ENCODE data around the gene GP2.

The GP2 gene

DNA sequence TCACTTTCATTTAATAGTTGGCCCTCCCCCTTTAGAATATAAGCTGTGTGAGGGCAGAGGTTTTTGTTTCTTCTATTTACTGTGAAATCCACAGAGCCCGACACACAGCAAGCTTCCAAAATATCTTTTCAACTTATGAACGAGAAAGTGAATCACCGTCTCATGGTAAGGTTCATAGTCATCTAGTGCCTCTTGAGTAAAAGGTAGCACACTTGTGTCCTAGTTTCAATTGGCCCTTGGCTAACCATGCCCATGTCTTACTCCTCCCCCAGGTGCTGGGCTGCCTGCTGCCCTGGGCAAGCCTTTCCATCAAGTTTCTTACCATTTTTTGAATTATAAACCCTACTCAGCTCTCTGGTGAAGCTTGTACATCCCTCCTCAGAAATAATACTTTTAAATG lies 12.4 kb upstream of the GP2 start:
- Histone ChIP-seq H2AFZ (ENCODE audit: low read length) (no peak overlapping the region), H3K4me2 (ENCODE audit: low read depth, low read length, poor library complexity, severe bottlenecking) (no peak overlapping the region), H3K4me3 (ENCODE audit: low read length, poor library complexity, severe bottlenecking) (no peak overlapping the region), H3K9me3 (ENCODE audit: insufficient read depth, low read depth, low read length) (no peaks in the 10 kb centered on the region; the same call in 1 of the 2 replicates), H3K79me2 (ENCODE audit: insufficient read depth, low read length) (no peaks in the 10 kb centered on the region), H3F3A (ENCODE audit: low read depth) (no peaks in the 10 kb centered on the region), H3K36me3 (ENCODE audit: insufficient read depth, low read length) (no peaks in the 10 kb centered on the region), H3K27me3 (ENCODE audit: insufficient read depth, low read length, poor library complexity, severe bottlenecking) (no peaks in the 10 kb centered on the region), H3K9ac (ENCODE audit: low read depth, low read length, poor library complexity, severe bottlenecking) (no peak overlapping the region), H3K4me1 (ENCODE audit: insufficient read depth, low read length, poor library complexity, severe bottlenecking) (no peaks in the 10 kb centered on the region), H3K9me2 (replicated peaks; ENCODE audit: low read depth, low read length) (no peaks in the 10 kb centered on the region), H4K20me1 (ENCODE audit: insufficient read depth, low read length, poor library complexity, severe bottlenecking) (no peaks in the 10 kb centered on the region)
- no peak for TF ChIP-seq EZH2phosphoT487 (IDR thresholded peaks at IDR 0.05; ENCODE audit: borderline replicate concordance)
- TF ChIP-seq, protein P1, sequence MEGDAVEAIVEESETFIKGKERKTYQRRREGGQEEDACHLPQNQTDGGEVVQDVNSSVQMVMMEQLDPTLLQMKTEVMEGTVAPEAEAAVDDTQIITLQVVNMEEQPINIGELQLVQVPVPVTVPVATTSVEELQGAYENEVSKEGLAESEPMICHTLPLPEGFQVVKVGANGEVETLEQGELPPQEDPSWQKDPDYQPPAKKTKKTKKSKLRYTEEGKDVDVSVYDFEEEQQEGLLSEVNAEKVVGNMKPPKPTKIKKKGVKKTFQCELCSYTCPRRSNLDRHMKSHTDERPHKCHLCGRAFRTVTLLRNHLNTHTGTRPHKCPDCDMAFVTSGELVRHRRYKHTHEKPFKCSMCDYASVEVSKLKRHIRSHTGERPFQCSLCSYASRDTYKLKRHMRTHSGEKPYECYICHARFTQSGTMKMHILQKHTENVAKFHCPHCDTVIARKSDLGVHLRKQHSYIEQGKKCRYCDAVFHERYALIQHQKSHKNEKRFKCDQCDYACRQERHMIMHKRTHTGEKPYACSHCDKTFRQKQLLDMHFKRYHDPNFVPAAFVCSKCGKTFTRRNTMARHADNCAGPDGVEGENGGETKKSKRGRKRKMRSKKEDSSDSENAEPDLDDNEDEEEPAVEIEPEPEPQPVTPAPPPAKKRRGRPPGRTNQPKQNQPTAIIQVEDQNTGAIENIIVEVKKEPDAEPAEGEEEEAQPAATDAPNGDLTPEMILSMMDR (conservative IDR thresholded peaks at IDR 0.05; ENCODE audit: low read length) = no peak

DNA sequence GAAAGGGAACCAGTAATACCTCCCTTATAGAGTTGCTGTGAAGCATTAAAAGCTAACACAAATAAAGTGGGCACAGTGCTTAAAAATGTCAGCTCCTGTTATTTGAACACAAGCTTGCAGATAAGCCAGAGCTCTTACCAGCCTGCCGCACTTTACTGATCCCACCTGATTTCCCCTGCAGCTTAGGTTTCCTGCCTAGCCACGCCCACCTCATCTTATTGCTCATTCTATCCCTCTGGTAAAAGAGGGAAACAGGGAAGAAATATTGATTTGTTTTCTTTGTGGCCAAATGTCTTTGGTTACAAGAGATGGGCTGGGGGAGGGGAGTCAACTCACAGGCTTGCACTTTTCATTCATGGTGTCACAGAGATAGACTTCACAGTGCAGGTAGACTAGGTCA lies 9.6 kb upstream of the GP2 start:
- H2AFZ ChIP-seq (ENCODE audit: low read length) = no peak overlapping the region
- H3K36me3 ChIP-seq (ENCODE audit: insufficient read depth, low read length) = no peaks in the 10 kb centered on the region
- no peak for TF ChIP-seq EZH2phosphoT487 (IDR thresholded peaks at IDR 0.05; ENCODE audit: borderline replicate concordance)
- TF ChIP-seq, protein P1 (conservative IDR thresholded peaks at IDR 0.05; ENCODE audit: low read length) = no peak
- H3K9me3 ChIP-seq (ENCODE audit: insufficient read depth, low read depth, low read length) = no peaks in the 10 kb centered on the region
- no peak overlapping the region for H3K9ac ChIP-seq (ENCODE audit: low read depth, low read length, poor library complexity, severe bottlenecking)
- no peak overlapping the region for H3K4me2 ChIP-seq (ENCODE audit: low read depth, low read length, poor library complexity, severe bottlenecking)
- H3K27me3 ChIP-seq (ENCODE audit: insufficient read depth, low read length, poor library complexity, severe bottlenecking) = no peaks in the 10 kb centered on the region
- H3K4me3 ChIP-seq (ENCODE audit: low read length, poor library complexity, severe bottlenecking) = no peak overlapping the region
- H3K4me1 ChIP-seq (ENCODE audit: insufficient read depth, low read length, poor library complexity, severe bottlenecking) = no peaks in the 10 kb centered on the region
- H3K9me2 ChIP-seq (replicated peaks; ENCODE audit: low read depth, low read length) = no peaks in the 10 kb centered on the region
- no peaks in the 10 kb centered on the region for H4K20me1 ChIP-seq (ENCODE audit: insufficient read depth, low read length, poor library complexity, severe bottlenecking)
- H3F3A ChIP-seq (ENCODE audit: low read depth) = no peaks in the 10 kb centered on the region
- no peaks in the 10 kb centered on the region for H3K79me2 ChIP-seq (ENCODE audit: insufficient read depth, low read length)

DNA sequence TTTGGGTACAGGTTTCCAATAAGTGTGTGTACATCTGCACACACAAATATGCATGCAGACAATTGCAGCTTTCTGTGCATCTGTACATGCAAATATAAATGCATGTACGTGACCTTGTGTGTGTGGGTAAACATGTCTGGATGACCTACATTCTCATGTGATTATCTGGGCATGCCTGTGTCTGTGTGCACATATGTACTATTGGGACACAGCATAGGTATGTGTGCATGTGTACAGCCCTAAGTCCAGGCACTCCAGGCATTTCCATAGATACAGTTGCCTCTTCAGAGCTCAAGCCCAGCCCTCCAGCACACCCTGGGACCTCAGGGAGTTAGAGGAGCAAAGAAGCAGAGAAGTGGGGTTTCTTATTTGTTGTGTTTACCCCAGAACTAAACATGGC lies 7.1 kb upstream of the GP2 start:
- no peak overlapping the region for H3K4me2 ChIP-seq (ENCODE audit: low read depth, low read length, poor library complexity, severe bottlenecking)
- no peaks in the 10 kb centered on the region for H3K27me3 ChIP-seq (ENCODE audit: insufficient read depth, low read length, poor library complexity, severe bottlenecking)
- no peaks in the 10 kb centered on the region for H3K4me1 ChIP-seq (ENCODE audit: insufficient read depth, low read length, poor library complexity, severe bottlenecking)
- no peaks in the 10 kb centered on the region for H3K36me3 ChIP-seq (ENCODE audit: insufficient read depth, low read length)
- H2AFZ ChIP-seq (ENCODE audit: low read length) = no peak overlapping the region
- no peaks in the 10 kb centered on the region for H3F3A ChIP-seq (ENCODE audit: low read depth)
- no peak overlapping the region for H3K9ac ChIP-seq (ENCODE audit: low read depth, low read length, poor library complexity, severe bottlenecking)
- TF ChIP-seq, protein P1 (conservative IDR thresholded peaks at IDR 0.05; ENCODE audit: low read length) = no peak
- no peak for TF ChIP-seq EZH2phosphoT487 (IDR thresholded peaks at IDR 0.05; ENCODE audit: borderline replicate concordance)
- no peak overlapping the region for H3K4me3 ChIP-seq (ENCODE audit: low read length, poor library complexity, severe bottlenecking)
- no peaks in the 10 kb centered on the region; the same call in 1 of the 2 replicates for H3K9me3 ChIP-seq (ENCODE audit: insufficient read depth, low read depth, low read length)
- no peaks in the 10 kb centered on the region for H3K79me2 ChIP-seq (ENCODE audit: insufficient read depth, low read length)
- H3K9me2 ChIP-seq (replicated peaks; ENCODE audit: low read depth, low read length) = no peaks in the 10 kb centered on the region
- H4K20me1 ChIP-seq (ENCODE audit: insufficient read depth, low read length, poor library complexity, severe bottlenecking) = no peaks in the 10 kb centered on the region
